IPS-18c (cell line): Measurements from ENCODE around the gene ZNF764.

ENCODE experiments used
- H3K4me3 ChIP-seq: 2 replicates; pipeline ENCODE4 v1.7.0; 2013; ENCODE audit warnings: low read depth, mild to moderate bottlenecking, low read length, moderate library complexity; ENCODE audit not compliant: insufficient read depth
- H3K9me3 ChIP-seq: one replicate; pipeline ENCODE4 v1.6.1; 2013; ENCODE audit warnings: mild to moderate bottlenecking, low read length, moderate library complexity; ENCODE audit not compliant: control insufficient read depth, insufficient read depth

The ZNF764 gene

GRCh38 chr16:30535777-30536190 lies 22.4 kb downstream of the ZNF764 start:
- Histone ChIP-seq H3K9me3 (no peaks in the 10 kb centered on the region), H3K4me3 (peak overlapping the region; percentile 93)

DNA sequence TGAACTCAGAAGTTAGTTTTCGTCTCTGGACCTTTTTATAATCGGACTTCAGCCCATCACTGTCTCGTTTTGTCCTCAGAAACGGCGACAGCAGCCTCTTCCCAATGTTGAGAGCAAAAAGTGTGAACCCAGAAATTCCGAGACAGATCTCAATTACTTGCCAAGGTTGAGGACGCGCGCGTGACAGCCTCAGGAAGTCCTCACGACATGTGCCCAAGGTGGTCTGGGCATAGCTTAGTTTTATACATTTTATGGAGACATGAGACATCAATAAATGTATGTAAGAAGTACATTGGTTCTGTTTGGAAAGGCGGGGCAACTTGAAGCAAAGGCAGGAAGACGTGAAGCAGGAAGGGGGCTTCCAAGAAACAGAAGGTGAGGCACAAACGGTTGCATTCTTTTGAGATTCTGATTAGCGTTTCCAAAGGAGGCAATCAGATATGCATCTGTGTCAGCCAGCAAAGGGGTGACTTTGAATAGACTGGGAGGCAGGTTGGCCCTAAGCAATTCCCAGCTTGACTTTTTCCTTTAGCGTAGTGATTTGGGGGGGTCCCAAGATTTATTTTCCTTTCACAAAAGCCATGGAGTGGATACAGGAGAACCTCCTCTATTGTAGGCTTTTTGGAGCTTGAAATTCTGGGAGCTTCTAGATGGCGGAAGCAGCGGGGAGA lies 22.9 kb downstream of the ZNF764 start:
- peak overlapping the region; percentile 93 for H3K4me3 ChIP-seq
- no peaks in the 10 kb centered on the region for H3K9me3 ChIP-seq

DNA sequence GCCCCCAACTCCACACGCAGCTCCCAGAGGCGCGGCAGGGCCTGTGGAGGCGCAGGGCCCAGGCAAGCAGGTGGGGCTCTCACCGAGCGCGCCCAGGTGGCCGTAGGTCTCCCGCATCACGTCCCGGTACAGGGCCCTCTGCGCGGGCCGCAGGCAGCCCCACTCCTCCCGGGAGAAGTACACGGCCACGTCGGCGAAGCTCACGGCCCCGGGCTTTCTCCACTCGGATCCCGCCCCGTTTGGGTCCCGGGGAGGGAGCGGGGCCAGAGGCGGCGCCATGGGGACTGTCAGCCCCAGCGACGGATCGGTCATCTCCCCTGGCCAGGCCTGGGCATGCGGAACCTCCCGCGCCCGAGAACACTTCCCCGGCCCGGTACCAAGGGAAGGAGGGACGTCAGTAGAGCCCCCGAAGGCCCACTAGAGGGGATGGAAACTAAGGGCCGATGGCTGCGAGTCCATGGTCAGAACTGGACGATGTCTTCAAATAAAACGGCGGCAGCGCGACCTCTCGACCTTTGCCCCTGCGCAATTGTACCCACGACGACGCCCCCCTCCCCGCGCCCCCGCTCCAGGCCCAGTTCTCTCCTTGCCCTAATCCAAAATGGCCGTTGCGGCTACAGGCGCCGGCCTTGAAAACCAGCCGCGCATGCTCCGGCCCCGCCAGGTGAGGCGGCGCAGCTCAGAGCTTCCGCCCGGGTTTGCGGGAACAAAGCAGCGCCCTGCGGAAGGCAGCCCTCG lies 23.6 kb downstream of the ZNF764 start, which contains the start of gene ZNF747:
Gene ZNF747, minus strand, starts transcription at position 491 of the 738 bp plus-strand sequence. Its CDS starts 179 bp downstream, at position 312.
- no peaks in the 10 kb centered on the region for H3K9me3 ChIP-seq
- H3K4me3 ChIP-seq: peak within 1 kb of the TSS; percentile 93

GRCh38 chr16:30533748-30534367 lies 24.3 kb downstream of the ZNF764 start:
- Histone ChIP-seq H3K4me3 (peak overlapping the region; percentile 93), H3K9me3 (no peaks in the 10 kb centered on the region)

DNA sequence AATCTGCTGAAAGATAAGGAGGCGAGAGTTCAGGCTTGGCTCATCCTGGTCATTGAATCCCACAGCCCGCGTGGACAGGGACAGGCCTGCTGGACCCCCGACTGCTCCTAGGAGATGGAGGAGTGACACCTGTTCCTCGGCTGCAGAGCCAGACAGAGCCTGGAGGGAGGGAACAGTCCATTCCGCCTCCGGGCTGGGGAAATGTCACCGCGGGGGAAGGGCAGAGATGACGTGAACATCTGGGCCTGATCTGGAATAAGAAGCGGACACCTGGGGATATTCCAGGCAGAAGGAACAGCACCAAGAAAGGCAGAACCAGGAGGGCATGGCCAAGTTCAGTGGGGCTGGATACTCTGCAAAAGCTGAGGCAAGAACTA lies 25.0 kb downstream of the ZNF764 start:
- H3K4me3 ChIP-seq: no peak overlapping the region; the same call in 1 of the 2 replicates

GRCh38 chr16:30532285-30533145 lies 25.7 kb downstream of the ZNF764 start:
- no peaks in the 10 kb centered on the region for H3K9me3 ChIP-seq
- H3K4me3 ChIP-seq: no peak overlapping the region

More for the DNA sequence above, 25.0 kb downstream of the ZNF764 start:
- H3K9me3 ChIP-seq: no peaks in the 10 kb centered on the region

- Histone ChIP-seq H3K9me3 (no peaks in the 10 kb centered on the region), H3K4me3 (no peak overlapping the region)
Observed at GRCh38 chr16:30530163-30531037, 27.8 kb downstream of the ZNF764 start.

- Histone ChIP-seq H3K4me3 (no peak overlapping the region), H3K9me3 (no peaks in the 10 kb centered on the region)
Observed at GRCh38 chr16:30528799-30529457, 29.2 kb downstream of the ZNF764 start.

- no peaks in the 10 kb centered on the region for H3K9me3 ChIP-seq
- peak overlapping the region; percentile 30; the same call in 1 of the 2 replicates for H3K4me3 ChIP-seq
Observed at GRCh38 chr16:30527635-30528178, 30.5 kb downstream of the ZNF764 start.

DNA sequence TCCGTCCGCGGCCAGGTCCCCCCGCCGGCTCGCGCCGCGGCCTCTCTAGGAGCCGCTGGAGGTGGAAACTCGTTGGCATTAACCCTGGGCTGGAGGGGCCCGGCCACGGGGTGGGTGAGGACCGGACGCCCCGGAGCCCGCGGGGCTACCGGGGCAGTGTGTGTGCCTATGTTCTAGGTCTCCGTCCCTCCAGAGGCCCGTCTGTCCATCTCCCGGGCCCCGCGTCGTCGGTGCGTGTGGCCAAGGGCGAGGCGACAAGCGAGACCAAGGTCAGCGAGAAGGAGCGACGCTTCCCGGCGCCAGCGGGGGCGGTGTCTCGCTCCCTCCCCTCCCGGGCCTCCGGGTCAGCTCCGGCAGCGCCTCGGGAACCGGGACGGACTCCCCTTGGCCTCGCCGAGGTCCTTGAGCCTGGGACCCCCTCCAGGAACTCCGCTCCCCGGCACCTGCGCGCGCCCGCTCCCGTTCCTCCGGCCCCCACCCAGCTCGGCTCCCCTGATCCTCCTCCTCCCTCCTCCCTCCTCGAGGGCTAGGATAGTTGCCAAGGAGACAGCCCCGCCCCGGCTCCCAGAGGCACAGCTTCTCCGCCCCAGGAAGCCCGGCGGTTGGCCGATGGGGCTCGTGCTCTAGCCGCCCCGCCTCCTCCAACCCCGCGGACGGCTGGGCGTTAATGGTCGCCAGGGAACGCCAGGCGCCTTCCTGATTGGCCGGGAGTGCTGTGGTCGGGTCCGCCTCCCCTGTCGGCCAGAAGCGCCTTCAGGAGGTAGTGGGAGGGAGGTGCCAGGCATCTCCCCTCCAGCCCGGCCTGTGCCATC lies 31.1 kb downstream of the ZNF764 start:
- H3K9me3 ChIP-seq: no peaks in the 10 kb centered on the region
- peak overlapping the region; percentile 78 for H3K4me3 ChIP-seq

GRCh38 chr16:30526137-30526822 lies 31.9 kb downstream of the ZNF764 start, which contains the start of gene ZNF768:
TSS of gene ZNF768 (minus strand) at chr16:30526566. CDS start at chr16:30526413, 153 bp downstream.
- peak within 1 kb of the TSS; percentile 78 for H3K4me3 ChIP-seq

GRCh38 chr16:30525844-30526136 lies 32.4 kb downstream of the ZNF764 start:
- H3K9me3 ChIP-seq: no peaks in the 10 kb centered on the region
- H3K4me3 ChIP-seq: peak overlapping the region; percentile 69

More at GRCh38 chr16:30526137-30526822, 31.9 kb downstream of the ZNF764 start, which contains the start of gene ZNF768:
- no peaks in the 10 kb centered on the region for H3K9me3 ChIP-seq

- Histone ChIP-seq H3K9me3 (no peaks in the 10 kb centered on the region), H3K4me3 (no peak overlapping the region)
Observed at GRCh38 chr16:30524575-30525568, 33.3 kb downstream of the ZNF764 start.
